DMS114 treated with DMSO at 0.1 percent for 48 hours (cell line): ENCODE measurements around the gene ARHGAP33.
A peak's percentile ranks its signal among the peaks of the same experiment; 100 is the strongest.
"Not testable (repeated sequence)": the region's sequence is repeated elsewhere in the genome, so short reads cannot be mapped to it uniquely, and the experiment has no call there.

Experiments
- DNase-seq: peaks from one replicate; lab custom pipeline; 2025; ENCODE audit not compliant: unreplicated experiment; lab: John Stamatoyannopoulos, UW

The ARHGAP33 gene

GRCh38 chr19:35822579-35822978, 47.2 kb downstream of the ARHGAP33 start:
- peak; percentile 21 for DNase-seq

GRCh38 chr19:35824150-35824549, 48.8 kb downstream of the ARHGAP33 start:
- DNase-seq: no peak

GRCh38 chr19:35828692-35829301, 53.4 kb downstream of the ARHGAP33 start:
- no peak for DNase-seq

- no peak for DNase-seq
These were observed 55.6 kb downstream of the ARHGAP33 start for GRCh38 chr19:35830986-35831385.

GRCh38 chr19:35832054-35832453, 56.7 kb downstream of the ARHGAP33 start:
- DNase-seq: no peak

- no peak for DNase-seq
These were observed 58.6 kb downstream of the ARHGAP33 start for GRCh38 chr19:35833972-35834371.

GRCh38 chr19:35836096-35836495, 60.7 kb downstream of the ARHGAP33 start:
- not testable (repeated sequence) for DNase-seq
